Gastrocnemius medialis (tissue), 4 donors: ENCODE measurements around the gene GSTCD. TPM values are rescaled to one million over a fixed set of nuclear protein-coding genes. Genes with fewer than 3 reads are reported as not detected.
"Not testable (repeated sequence)": the region's sequence is repeated elsewhere in the genome, so short reads cannot be mapped to it uniquely, and the experiment has no call there.

Experiments used
- ATAC-seq, 2 donors: fragments of 150-250 bp; one replicate each; pipeline ENCODE4 v1.9.1; 2016
- DNase-seq, 2 donors: peaks; one replicate each; pipeline ENCODE4 v3.0.0-alpha.2; 2019
- H3K27ac ChIP-seq, 4 donors: fragments of 200-600 bp; sonication (generic); 1 replicate in 1 of 4; 2 replicates in 3 of 4; pipeline ENCODE4 v1.5.1; 2016 to 2018; ENCODE audit warnings: mild to moderate bottlenecking in 2 of 4, moderate library complexity in 1 of 4
- H3K27me3 ChIP-seq, 3 donors: fragments of 200-600 bp; sonication (generic) in 2 of 3; 1 replicate in 1 of 3; 2 replicates in 2 of 3; pipeline versions ENCODE4 v1.5.1 to v1.6.0; 2016 to 2019; ENCODE audit warnings: mild to moderate bottlenecking in 1 of 3, moderate library complexity in 1 of 3
- H3K36me3 ChIP-seq, 2 donors: fragments of 200-600 bp; sonication (generic) in 1 of 2; one replicate each; pipeline ENCODE4 v1.5.1; 2017 to 2018
- H3K4me1 ChIP-seq, 2 donors: fragments of 200-600 bp; sonication (generic) in 1 of 2; one replicate each; pipeline ENCODE4 v1.5.1; 2016 to 2017; ENCODE audit warnings: mild to moderate bottlenecking in 2 of 2
- H3K4me3 ChIP-seq, 4 donors: fragments of 200-600 bp; sonication (generic) in 3 of 4; 1 replicate in 1 of 4; 2 replicates in 3 of 4; pipeline ENCODE4 v1.5.1; 2016 to 2019; ENCODE audit warnings: mild to moderate bottlenecking in 2 of 4
- H3K9me3 ChIP-seq, 3 donors: fragments of 200-600 bp; sonication (generic) in 2 of 3; 1 replicate in 1 of 3; 2 replicates in 2 of 3; pipeline ENCODE4 v1.5.1; 2016 to 2019
- CTCF ChIP-seq, 5 experiments: fragments of 450-650 bp in 3 of 5; fragments of 200-600 bp in 2 of 5; sonication (generic) in 2 of 5; IDR thresholded peaks in 4 of 5; conservative IDR thresholded peaks in 1 of 5; 1 replicate in 4 of 5; 2 replicates in 1 of 5; pipeline ENCODE4 v1.5.1; 2016 to 2019; ENCODE audit warnings: antibody characterized with exemption in 5 of 5, mild to moderate bottlenecking in 3 of 5, moderate library complexity in 3 of 5
- POLR2A ChIP-seq, 2 donors: fragments of 450-650 bp; IDR thresholded peaks; one replicate each; pipeline ENCODE4 v1.6.1; 2017; ENCODE audit warnings: antibody characterized with exemption in 2 of 2, mild to moderate bottlenecking in 2 of 2, moderate library complexity in 2 of 2
- in situ Hi-C, 4 donors: fragments of 200-750 bp; cut with MboI; loops; one replicate each; pipeline versions ENCODE4 v1.15.0 to v1.8.0; 2017; ENCODE audit warnings: low sequenced_read_pairs in 4 of 4
- intact Hi-C: fragments of 100-400 bp; cut with DNase I; formaldehyde crosslinking; loops from one replicate; pipeline ENCODE4 v1.15.1; 2023; ENCODE audit warnings: low total_unique reads
- total RNA-seq, 4 donors: library from RNA; depleted of rRNA; stranded (reverse); fragments of >200 nt; gene quantifications; one replicate each; pipeline versions ENCODE4 v1.1.0 to v1.2.3, GENCODE V29; 2016

Gene GSTCD
- total RNA-seq, 4 donors from 2014 or later = 1.8 to 15.0 (median 5.6) TPM

- no peak for ATAC-seq
- TF ChIP-seq CTCF (IDR thresholded peaks at IDR 0.05 in 4 of 5, conservative IDR thresholded peaks at IDR 0.05 in 1 of 5) (no peak), POLR2A (IDR thresholded peaks at IDR 0.05) (no peak)
Observed at GRCh38 chr4:105838082-105838481, 129.5 kb downstream of the GSTCD start.

GRCh38 chr4:105840426-105841174 lies 132.0 kb downstream of the GSTCD start:
- no peaks in the 10 kb centered on the region for H3K27me3 ChIP-seq
- H3K27ac ChIP-seq = no peak overlapping the region
- intact Hi-C loops = no loop called here
- no peaks in the 10 kb centered on the region for H3K9me3 ChIP-seq
- DNase-seq (no peak), ATAC-seq (no peak)
- no peak overlapping the region for H3K4me3 ChIP-seq
- in situ Hi-C loops = no loop called here
- no peaks in the 10 kb centered on the region for H3K36me3 ChIP-seq
- no peaks in the 10 kb centered on the region for H3K4me1 ChIP-seq
- no peak for TF ChIP-seq CTCF (IDR thresholded peaks at IDR 0.05 in 4 of 5, conservative IDR thresholded peaks at IDR 0.05 in 1 of 5)

More at GRCh38 chr4:105838082-105838481, 129.5 kb downstream of the GSTCD start:
- Histone ChIP-seq H3K9me3 (no peaks in the 10 kb centered on the region), H3K4me1 (no peaks in the 10 kb centered on the region), H3K27me3 (no peaks in the 10 kb centered on the region), H3K27ac (no peak overlapping the region), H3K36me3 (no peaks in the 10 kb centered on the region), H3K4me3 (no peak overlapping the region)
- in situ Hi-C loops = no loop called here
- DNase-seq = no peak
- intact Hi-C loops = no loop called here

GRCh38 chr4:105843941-105844340 lies 135.4 kb downstream of the GSTCD start:
- H3K4me3 ChIP-seq = no peak overlapping the region
- TF ChIP-seq CTCF (IDR thresholded peaks at IDR 0.05 in 4 of 5, conservative IDR thresholded peaks at IDR 0.05 in 1 of 5) (no peak), POLR2A (IDR thresholded peaks at IDR 0.05) (no peak)
- H3K4me1 ChIP-seq = peaks cover 0 to 4% of the 10 kb centered on the region in 2 donors
- intact Hi-C loops = no loop called here
- ATAC-seq (no peak), DNase-seq (no peak)
- H3K27ac ChIP-seq = no peak overlapping the region
- no peaks in the 10 kb centered on the region for H3K27me3 ChIP-seq
- in situ Hi-C loops = no loop called here
- no peaks in the 10 kb centered on the region for H3K36me3 ChIP-seq
- no peaks in the 10 kb centered on the region for H3K9me3 ChIP-seq

GRCh38 chr4:105845559-105845958 lies 137.0 kb downstream of the GSTCD start:
- ATAC-seq (no peak), DNase-seq (no peak)
- TF ChIP-seq CTCF (IDR thresholded peaks at IDR 0.05 in 4 of 5, conservative IDR thresholded peaks at IDR 0.05 in 1 of 5) = no peak
- TF ChIP-seq POLR2A (IDR thresholded peaks at IDR 0.05) = no peak
- H3K4me3 ChIP-seq = no peak overlapping the region
- in situ Hi-C loops = no loop called here
- no peaks in the 10 kb centered on the region for H3K36me3 ChIP-seq
- intact Hi-C loops = no loop called here
- no peaks in the 10 kb centered on the region for H3K27me3 ChIP-seq
- no peak overlapping the region for H3K27ac ChIP-seq
- H3K4me1 ChIP-seq = peaks cover 0 to 4% of the 10 kb centered on the region in 2 donors
- no peaks in the 10 kb centered on the region for H3K9me3 ChIP-seq

- in situ Hi-C loops, ATAC-seq, intact Hi-C loops: not testable (repeated sequence)
Observed at GRCh38 chr4:105848359-105848758, 139.8 kb downstream of the GSTCD start.

More at GRCh38 chr4:105848359-105848758, 139.8 kb downstream of the GSTCD start:
- H3K27ac ChIP-seq, H3K27me3 ChIP-seq, H3K9me3 ChIP-seq, H3K4me3 ChIP-seq, DNase-seq, H3K4me1 ChIP-seq, H3K36me3 ChIP-seq: not testable (repeated sequence)
